ENCODE data around the gene AACS. TPM values are rescaled to one million over a fixed set of nuclear protein-coding genes. Genes with fewer than 3 reads are reported as not detected.

The AACS gene
- total and polyA plus RNA-seq, 10 of the 15 experiments (the other 5 are each of a cell fraction or from before 2014, with no cell fraction given) = 10.1 to 34.0 (median 21.1) TPM

DNA sequence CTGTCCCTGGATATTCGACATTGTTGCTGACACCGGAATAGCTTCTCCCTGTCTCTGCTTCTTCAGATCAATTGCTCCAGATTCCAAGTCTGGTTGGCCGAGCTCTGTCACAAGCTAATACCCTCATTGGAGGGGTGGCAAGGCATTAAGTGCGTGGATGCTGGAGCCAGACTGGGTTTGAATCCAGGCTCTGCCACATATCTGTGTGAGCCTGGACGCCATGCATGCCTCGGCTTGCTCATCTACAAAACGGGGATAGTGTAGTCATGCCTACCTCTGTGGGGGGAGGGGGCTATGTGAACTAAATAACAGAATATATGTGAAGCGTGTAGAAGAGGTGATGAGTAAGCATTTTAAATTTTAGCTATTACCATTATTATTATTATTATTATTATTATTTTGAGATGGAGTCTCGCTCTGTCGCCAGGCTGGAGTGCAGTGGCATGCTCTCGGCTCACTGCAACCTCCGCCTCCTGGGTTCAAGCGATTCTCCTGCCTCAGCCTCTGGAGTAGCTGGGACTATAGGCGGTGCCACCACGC is 97.3 kb downstream of the AACS start (continued):
- TF ChIP-seq CUX1 (IDR thresholded peaks at IDR 0.05; ENCODE audit: insufficient replicate concordance, low read depth, low read length) (no peak), STAT1 (conservative IDR thresholded peaks at IDR 0.05) (no peak), STAT3 (IDR thresholded peaks at IDR 0.05; ENCODE audit: low read depth, low read length) (no peak), TAF1 (IDR thresholded peaks at IDR 0.05; ENCODE audit: borderline replicate concordance, low read depth, low read length) (no peak), NR2C2 (IDR thresholded peaks at IDR 0.05; ENCODE audit: borderline replicate concordance, control insufficient read depth, insufficient read length, low read depth) (no peak), POU2F2 (IDR thresholded peaks at IDR 0.05; ENCODE audit: borderline replicate concordance, low read depth, low read length) (no peak), BACH1 (IDR thresholded peaks at IDR 0.05; ENCODE audit: borderline replicate concordance) (no peak), NFYB (IDR thresholded peaks at IDR 0.05; ENCODE audit: insufficient read depth, low read depth, low read length) (no peak), IRF5 (IDR thresholded peaks at IDR 0.05; ENCODE audit: borderline replicate concordance) (no peak), SREBF2 (IDR thresholded peaks at IDR 0.05; ENCODE audit: low read length) (no peak), TCF7 (IDR thresholded peaks at IDR 0.05; ENCODE audit: borderline replicate concordance) (no peak), RUNX3 (IDR thresholded peaks at IDR 0.05; ENCODE audit: low read length) (no peak)
- TF ChIP-seq, protein P1, sequence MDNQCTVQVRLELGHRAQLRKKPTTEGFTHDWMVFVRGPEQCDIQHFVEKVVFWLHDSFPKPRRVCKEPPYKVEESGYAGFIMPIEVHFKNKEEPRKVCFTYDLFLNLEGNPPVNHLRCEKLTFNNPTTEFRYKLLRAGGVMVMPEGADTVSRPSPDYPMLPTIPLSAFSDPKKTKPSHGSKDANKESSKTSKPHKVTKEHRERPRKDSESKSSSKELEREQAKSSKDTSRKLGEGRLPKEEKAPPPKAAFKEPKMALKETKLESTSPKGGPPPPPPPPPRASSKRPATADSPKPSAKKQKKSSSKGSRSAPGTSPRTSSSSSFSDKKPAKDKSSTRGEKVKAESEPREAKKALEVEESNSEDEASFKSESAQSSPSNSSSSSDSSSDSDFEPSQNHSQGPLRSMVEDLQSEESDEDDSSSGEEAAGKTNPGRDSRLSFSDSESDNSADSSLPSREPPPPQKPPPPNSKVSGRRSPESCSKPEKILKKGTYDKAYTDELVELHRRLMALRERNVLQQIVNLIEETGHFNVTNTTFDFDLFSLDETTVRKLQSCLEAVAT (IDR thresholded peaks at IDR 0.05) = no peak
